HG02642 (cell line): ENCODE measurements around the gene RCN2.

Experiments used
- ATAC-seq: cut with Tn5 transposase; IDR thresholded peaks from one replicate; pipeline ENCODE4 v1.9.1; 2021; ENCODE audit warnings: mild to moderate bottlenecking; ENCODE audit not compliant: unreplicated experiment, poor library complexity

Gene RCN2

DNA sequence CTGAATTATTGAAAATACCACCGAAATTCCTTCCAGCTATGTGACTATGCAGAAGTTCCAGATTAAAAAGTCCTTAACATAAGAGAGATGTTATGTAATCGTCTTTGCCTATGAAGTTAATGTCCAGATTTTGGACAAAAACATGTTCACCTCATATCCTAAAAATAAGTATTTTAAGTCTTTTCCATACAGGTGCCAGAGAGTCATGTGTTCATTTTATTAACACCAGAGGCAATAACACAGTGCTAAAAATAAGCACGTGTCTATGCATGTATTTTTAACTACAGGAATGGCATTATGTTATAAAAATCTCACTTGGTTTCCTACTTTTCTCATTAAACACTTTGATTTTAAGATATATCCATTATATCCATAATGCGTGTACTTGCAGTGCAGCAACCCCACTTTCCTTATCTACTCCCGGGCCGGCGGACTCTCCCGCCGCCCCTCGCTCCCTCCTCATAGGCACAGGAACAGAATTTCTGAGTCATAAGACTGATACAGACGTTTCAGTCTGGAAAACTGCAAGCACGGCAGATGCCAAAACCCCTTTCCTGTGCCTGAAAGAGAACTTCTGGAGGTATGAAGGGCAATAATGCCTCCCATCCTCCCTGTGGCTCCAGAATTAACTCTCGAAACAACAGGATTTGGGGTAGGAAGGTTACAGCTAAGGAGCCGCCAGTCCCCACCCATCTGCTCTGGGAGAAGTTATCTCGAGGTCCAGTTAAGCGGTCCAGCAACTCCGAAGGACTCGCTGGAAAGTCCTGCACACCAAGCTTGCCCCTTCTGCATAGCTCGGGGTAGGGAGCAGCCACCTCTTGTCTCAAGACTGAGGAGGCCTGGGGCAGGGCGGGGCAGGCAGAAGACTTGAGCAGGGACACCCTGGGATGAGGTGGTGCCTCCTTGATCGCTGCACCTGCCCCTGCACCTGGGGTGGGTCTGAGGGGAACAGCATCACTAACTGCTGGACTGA lies 41.1 kb downstream of the RCN2 start:
- no peak for ATAC-seq

DNA sequence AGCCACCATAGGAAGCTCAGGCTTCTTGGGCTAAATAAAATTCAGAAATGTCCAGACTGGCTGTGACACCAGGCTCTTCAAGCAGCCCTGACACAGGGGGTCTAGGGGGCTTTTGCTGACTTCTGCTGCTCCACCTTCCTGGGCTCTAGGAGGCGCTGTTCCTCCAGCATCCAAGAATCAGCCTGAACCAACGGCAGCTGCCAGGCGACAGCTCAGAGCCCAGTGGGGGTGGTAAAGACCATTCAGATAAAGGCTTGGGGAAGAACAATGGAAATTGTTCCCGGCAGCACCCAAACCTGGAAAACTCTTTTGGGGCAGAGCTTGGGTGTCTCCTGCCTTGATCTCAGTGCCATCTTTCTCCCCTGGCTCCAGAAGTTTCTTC lies 41.8 kb downstream of the RCN2 start:
- ATAC-seq, result no peak

- no peak for ATAC-seq
Measured at GRCh38 chr15:76973906-76974305, 42.4 kb downstream of the RCN2 start.

GRCh38 chr15:76974456-76975036 lies 43.0 kb downstream of the RCN2 start:
- no peak for ATAC-seq

GRCh38 chr15:76976141-76976540 lies 44.6 kb downstream of the RCN2 start:
- no peak for ATAC-seq

GRCh38 chr15:76976572-76977270 lies 45.2 kb downstream of the RCN2 start:
- ATAC-seq, result no peak

DNA sequence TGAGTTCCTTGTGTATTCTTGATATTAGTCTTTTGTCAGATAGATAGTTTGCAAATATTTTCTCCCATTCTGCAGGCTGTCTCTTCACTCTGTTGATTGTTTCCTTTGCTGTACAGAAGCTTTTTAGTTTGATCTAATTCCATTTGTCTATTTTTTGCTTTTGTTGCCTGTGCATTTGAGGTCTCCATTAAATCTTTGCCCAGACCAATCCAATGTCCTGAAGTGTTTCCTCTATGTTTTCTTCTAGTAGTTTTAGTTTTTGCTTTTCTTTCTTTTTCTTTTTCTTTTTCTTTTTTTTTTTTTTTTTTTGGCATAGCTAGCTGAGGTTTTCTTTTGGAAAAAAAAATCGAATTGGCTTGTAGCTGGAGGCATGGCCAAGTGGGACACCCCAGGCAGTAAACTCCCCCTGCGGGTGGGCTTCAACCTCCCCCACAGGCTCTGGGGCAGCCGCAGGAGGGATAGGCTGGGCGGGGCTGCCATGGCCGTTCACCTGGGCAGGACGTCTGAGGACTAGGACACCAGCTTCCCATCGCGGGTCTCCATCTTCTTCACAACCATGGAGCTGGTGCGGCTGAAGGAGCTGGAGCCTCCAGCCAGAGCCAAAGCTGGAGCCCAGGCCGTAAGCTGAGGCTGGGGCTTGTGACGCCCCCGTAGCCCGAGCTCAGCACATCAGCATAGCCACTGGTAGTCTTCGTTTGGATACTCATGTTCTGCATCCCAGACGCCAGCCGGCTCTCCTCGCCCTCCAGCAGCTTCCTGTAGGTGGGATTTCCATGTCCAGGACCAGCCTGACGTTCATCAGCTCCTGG lies 47.2 kb downstream of the RCN2 start:
- ATAC-seq, result no peak

DNA sequence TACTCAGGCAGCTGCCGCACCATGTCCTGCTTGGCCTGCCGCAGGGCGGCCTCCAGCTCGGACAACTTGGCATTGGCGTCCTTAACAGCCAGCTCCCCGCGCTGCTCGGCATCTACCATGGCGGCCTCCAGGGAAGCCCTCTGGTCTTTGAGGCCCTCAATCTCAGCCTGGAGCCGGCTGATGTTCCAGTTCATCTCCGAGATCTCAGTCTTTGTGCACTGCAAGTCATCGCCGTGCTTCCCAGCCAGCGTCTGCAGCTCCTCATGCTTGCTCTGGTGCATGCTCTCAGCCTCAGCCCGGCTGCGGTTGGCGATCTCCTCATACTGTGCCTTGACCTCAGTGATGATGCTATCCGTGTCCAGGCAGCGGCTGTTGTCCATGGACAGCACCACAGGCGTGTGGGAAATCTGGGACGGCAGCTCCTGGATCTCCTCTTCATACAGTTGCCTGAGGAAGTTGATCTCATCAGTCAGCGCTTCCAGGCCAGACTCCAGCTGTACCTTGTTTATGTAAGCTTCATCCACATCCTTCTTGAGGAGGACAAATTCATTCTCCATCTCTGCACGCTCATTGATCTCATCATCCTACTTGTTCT lies 47.9 kb downstream of the RCN2 start:
- no peak for ATAC-seq

- ATAC-seq, result no peak
Measured at GRCh38 chr15:76979996-76980520, 48.5 kb downstream of the RCN2 start.

DNA sequence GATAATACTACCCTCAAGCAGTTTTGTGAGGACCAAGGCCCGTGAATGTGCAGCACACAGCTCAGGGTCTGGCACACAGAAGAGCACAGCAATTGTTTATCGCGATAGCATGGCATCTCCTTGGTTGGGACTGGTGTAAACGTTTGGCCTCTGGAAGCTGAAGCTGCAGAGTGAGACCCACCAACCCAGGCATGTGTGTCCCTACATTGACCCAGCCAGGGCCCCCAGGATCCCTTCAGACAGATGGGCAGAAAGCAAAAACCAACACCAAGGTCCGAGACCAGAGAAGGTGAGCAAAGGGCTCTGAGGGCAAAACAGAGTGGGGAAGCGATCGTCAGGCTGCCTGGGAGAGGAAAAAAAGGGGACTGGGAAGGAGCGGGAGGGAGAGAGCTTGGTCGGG lies 50.8 kb downstream of the RCN2 start:
- no peak for ATAC-seq

- no peak for ATAC-seq
Measured at GRCh38 chr15:76982756-76983155, 51.2 kb downstream of the RCN2 start.

DNA sequence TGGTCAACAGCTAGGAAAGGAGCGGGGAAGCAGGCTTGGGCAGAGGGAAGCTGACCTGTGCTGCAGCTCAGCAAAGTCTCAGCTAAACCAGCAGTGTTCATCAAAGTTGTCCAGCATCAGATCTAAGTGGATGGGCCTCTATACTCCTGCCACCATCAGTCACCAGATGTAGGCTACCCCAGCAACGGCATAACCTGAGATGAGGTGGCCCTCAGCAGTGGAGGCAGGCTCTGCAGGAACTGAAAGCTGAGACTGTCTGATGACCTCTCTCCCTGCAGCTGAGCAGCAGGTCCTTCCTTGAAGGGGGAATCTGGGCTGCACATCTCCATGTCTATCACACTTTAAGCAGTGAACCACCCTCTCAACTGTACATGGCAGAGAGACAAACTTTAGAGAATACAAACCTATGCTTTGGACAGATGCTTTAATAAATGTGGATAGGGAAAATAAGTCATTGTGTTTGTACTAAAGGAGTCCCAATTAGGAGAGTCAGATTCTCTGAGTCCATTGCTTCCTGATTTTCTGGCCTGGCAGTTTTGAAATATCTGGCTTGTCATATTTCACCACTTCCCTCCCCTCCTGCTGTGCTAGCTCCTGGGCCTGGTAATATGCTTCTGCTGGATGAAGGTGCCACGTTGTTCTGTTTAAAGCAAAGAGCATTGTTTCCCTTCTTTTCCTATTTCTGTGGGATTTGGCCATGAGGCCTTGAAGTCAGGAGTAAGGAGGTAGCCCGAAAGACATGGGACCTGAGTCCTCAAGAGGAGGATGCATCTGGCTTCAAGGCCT lies 52.2 kb downstream of the RCN2 start:
- ATAC-seq, result no peak

- ATAC-seq, result no peak
Measured at GRCh38 chr15:76986743-76987142, 55.2 kb downstream of the RCN2 start.

DNA sequence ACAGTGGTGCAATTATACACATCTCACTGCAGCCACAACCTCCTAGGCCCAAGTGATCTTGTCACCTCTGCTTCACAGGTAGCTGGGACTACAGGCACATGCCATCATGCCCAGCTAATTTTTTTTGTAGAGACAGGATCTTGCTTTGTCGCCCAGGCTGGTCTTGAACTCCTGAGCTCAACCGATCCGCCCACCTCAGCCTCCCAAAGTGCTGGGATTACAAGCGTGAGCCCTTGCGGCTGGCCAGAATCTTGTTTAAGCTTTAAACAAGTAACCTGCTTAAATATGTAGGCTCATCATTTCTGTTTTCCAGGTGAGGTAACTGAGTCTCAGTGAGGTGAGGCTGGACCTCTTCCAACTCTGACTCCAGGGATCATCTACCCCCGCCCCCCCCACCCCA lies 55.7 kb downstream of the RCN2 start:
- ATAC-seq, result no peak

DNA sequence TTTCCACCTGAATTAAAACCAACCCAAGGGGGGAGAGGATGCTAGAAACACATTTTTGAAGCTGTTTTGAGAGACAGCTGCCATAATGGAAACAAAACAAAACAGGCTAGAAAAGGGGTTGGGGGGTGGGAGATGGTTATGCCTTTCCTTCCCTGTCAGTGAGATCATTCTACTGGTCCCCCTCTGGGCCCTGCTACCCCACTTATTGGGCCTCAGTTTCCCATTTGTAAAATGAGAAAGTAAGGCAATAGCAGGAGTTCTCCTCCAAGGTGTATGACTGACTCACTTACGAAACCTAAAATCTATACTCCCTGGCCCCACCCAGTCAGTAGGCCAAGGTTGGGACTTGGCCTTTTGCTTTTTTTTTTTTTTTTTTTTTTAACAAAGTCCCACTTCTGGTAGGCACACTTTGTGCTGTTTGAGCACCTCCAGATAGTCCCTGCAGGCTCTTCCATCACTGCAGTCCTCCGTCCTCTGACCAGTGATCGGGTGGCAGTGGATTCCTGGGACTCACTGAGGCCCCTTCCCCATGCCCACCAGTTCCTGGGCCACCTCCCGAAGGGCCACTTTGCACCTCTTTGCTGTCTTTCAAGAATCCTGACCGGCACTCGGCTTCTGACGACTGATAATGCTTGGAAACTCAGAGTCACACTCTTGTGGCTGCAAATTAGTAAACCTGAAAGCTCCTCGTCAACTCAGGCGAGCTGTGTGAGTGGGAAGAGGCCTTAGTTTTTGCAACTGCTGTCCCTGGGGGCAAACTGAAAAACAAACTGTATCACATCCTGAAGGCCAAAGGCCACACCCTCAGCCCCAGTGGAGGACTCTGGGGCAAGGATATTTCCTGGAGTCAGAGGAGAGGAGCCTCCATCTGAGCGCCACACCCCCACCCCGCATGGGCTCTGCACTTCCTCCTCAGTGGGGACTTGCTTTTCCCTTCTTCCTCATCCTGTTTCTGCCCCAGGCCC lies 56.6 kb downstream of the RCN2 start:
- ATAC-seq, result peak; percentile 79

GRCh38 chr15:76988867-76989780 lies 57.6 kb downstream of the RCN2 start:
- peak; percentile 10 for ATAC-seq

DNA sequence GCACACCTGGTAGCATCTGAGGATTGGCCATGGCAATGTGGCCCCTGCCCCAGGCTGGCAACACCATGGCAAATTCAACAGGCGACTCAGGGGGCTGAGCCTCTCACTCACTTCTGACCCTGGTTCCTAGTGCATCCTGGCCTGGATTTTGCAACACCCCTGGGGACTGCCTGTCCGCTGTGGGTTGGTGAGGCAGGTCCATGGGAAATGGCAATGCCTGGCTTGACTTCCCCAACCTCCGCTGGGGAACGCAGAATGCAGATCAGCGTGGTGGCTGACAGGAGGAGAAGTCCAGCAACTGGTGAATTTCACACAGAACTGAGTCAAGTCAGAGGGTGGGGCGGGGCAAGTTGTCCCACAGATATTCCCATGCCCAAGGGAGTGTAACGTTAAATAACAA lies 59.5 kb downstream of the RCN2 start:
- ATAC-seq, result no peak
